Tibial nerve (tissue), 4 donors: Measurements from ENCODE around the gene PCDH9. TPM values are rescaled to one million over a fixed set of nuclear protein-coding genes. Genes with fewer than 3 reads are reported as not detected.

Experiments
- DNase-seq, 2 donors: peaks; one replicate each; pipeline ENCODE4 v3.0.0-alpha.2; 2019; ENCODE audit warnings: low spot score in 2 of 2
- H3K27ac ChIP-seq, 4 donors: fragments of 200-600 bp; sonication (generic) in 3 of 4; one replicate each; pipeline ENCODE4 v1.5.1; 2017 to 2019; ENCODE audit warnings: mild to moderate bottlenecking in 1 of 4
- H3K27me3 ChIP-seq, 2 donors: fragments of 200-600 bp; sonication (generic) in 1 of 2; one replicate each; pipeline versions ENCODE4 v1.5.1 to v1.6.0; 2017 to 2019
- H3K36me3 ChIP-seq, 3 donors: fragments of 200-600 bp; sonication (generic); one replicate each; pipeline ENCODE4 v1.5.1; 2018 to 2019
- H3K4me1 ChIP-seq, 4 donors: fragments of 200-600 bp; sonication (generic) in 3 of 4; one replicate each; pipeline ENCODE4 v1.5.1; 2017 to 2019
- H3K4me3 ChIP-seq, 4 donors: fragments of 200-600 bp; sonication (generic) in 3 of 4; one replicate each; pipeline ENCODE4 v1.5.1; 2017 to 2019; ENCODE audit warnings: mild to moderate bottlenecking in 1 of 4, moderate library complexity in 1 of 4
- H3K9me3 ChIP-seq, 4 donors: fragments of 200-600 bp; sonication (generic) in 3 of 4; one replicate each; pipeline ENCODE4 v1.5.1; 2017 to 2019
- CTCF ChIP-seq, 5 experiments: fragments of 200-600 bp in 3 of 5; fragments of 450-650 bp in 2 of 5; sonication (generic) in 3 of 5; IDR thresholded peaks; one replicate each; pipeline ENCODE4 v1.5.1; 2016 to 2019; ENCODE audit warnings: antibody characterized with exemption in 5 of 5, mild to moderate bottlenecking in 3 of 5, moderate library complexity in 2 of 5
- EP300 ChIP-seq, 2 donors: sonication (generic); formaldehyde crosslinking; IDR thresholded peaks; one replicate each; pipeline ENCODE4 v1.6.1; 2017; ENCODE audit warnings: antibody characterized with exemption in 2 of 2, mild to moderate bottlenecking in 1 of 2
- POLR2A ChIP-seq, 2 donors: fragments of 450-650 bp; IDR thresholded peaks; one replicate each; pipeline ENCODE4 v1.6.1; 2017; ENCODE audit warnings: antibody characterized with exemption in 2 of 2, mild to moderate bottlenecking in 2 of 2, moderate library complexity in 2 of 2
- WGBS, 2 donors: methylation state at CpG; one replicate each; pipeline ENCODE4 v1.1.5; 2018; 5-methylcytosine and 5-hydroxymethylcytosine counted together
- total RNA-seq, 4 donors: library from RNA; depleted of rRNA; stranded (reverse); fragments of >200 nt; gene quantifications; one replicate each; pipeline ENCODE4 v1.1.0, GENCODE V29; 2016

The PCDH9 gene
- total RNA-seq, 4 donors from 2014 or later: 11.8 to 28.6 (median 14.4) TPM

GRCh38 chr13:67267136-67267535 is 37.0 kb upstream of the PCDH9 start:
- H3K4me1 ChIP-seq: no peaks in the 10 kb centered on the region
- no peaks in the 10 kb centered on the region for H3K9me3 ChIP-seq
- no peaks in the 10 kb centered on the region for H3K36me3 ChIP-seq
- WGBS, 2 donors: 100% methylated on average over 4 of the region's 4 CpGs
- H3K4me3 ChIP-seq: no peak overlapping the region
- H3K27ac ChIP-seq: no peak overlapping the region
- TF ChIP-seq CTCF (IDR thresholded peaks at IDR 0.05) (no peak), EP300 (IDR thresholded peaks at IDR 0.05) (no peak), POLR2A (IDR thresholded peaks at IDR 0.05) (no peak)
- no peak for DNase-seq
- H3K27me3 ChIP-seq: no peaks in the 10 kb centered on the region

DNA sequence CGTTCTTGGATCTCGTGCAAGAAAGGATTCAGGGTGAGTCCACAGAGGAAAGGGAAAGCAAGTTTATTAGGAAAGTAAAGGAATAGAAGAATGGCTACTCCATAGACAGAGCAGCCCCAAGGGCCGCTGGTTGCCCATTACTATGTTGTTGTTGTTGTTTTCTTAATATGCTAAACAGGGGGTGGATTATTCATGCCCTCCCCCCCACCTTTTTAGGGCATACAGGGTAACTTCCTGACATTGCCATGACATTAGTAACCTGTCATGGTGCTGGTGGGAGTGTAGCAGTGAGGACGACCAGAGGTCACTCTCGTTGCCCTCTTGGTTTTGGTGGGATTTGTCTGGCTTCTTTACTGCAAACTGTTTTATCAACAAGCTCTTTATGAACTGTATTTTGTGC is 29.1 kb upstream of the PCDH9 start:
- no peaks in the 10 kb centered on the region for H3K27me3 ChIP-seq
- no peak for DNase-seq
- TF ChIP-seq EP300 (IDR thresholded peaks at IDR 0.05) (no peak), CTCF (IDR thresholded peaks at IDR 0.05) (no peak), POLR2A (IDR thresholded peaks at IDR 0.05) (no peak)
- no peak overlapping the region for H3K27ac ChIP-seq
- H3K9me3 ChIP-seq: no peaks in the 10 kb centered on the region
- H3K4me1 ChIP-seq: no peaks in the 10 kb centered on the region
- H3K4me3 ChIP-seq: no peak overlapping the region
- H3K36me3 ChIP-seq: no peaks in the 10 kb centered on the region
- 82 to 88% methylated on average over 5 of the region's 5 CpGs for WGBS, 2 donors

DNA sequence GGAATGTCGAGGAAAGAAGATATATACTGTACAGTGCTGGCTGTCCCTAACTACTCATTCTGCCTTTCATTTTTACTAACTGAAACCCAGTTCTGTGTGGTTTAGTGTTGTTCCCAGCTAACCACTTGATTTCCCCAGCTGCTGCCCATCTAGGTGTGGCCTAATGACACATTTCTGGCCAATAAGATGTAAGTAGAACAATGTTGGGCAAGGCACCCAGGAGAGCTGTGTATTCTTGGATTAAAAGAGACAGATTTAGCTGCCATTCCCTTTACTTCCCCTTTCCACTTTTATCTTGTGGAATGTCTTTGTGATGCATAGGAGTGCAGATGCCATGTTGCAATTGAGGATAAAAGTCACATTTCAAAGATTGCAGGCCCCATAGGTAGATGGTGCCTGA is 28.3 kb upstream of the PCDH9 start:
- H3K4me3 ChIP-seq: no peak overlapping the region
- no peak for DNase-seq
- H3K27me3 ChIP-seq: no peaks in the 10 kb centered on the region
- no peaks in the 10 kb centered on the region for H3K4me1 ChIP-seq
- H3K27ac ChIP-seq: no peak overlapping the region
- WGBS, 2 donors: 84 to 95% methylated on average over 1 of the region's 1 CpG
- no peaks in the 10 kb centered on the region for H3K36me3 ChIP-seq
- TF ChIP-seq CTCF (IDR thresholded peaks at IDR 0.05) (no peak), POLR2A (IDR thresholded peaks at IDR 0.05) (no peak), EP300 (IDR thresholded peaks at IDR 0.05) (no peak)
- no peaks in the 10 kb centered on the region for H3K9me3 ChIP-seq

DNA sequence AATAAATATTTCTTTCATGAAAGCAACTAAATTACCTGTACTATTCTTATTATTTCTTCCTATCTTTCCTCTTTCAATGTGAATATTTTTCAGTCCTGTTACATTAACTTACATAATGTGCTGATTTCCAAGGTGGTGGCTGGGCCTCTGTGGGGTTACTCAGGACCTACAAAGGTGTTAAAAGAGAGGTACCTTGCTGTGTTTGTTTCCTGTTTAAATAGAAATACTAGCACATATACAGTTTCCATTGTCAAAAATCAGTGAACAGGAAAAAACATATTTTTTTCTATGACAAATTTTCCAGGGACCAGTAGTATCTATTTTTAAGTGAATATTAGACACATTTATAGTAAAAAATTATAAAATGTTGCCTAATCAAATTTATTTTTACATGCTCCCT is 8.7 kb upstream of the PCDH9 start:
- Histone ChIP-seq H3K27me3 (no peaks in the 10 kb centered on the region), H3K36me3 (no peaks in the 10 kb centered on the region), H3K4me1 (peaks cover 0 to 4% (median 0%) of the 10 kb centered on the region in 4 donors), H3K9me3 (no peaks in the 10 kb centered on the region), H3K27ac (no peak overlapping the region), H3K4me3 (no peak overlapping the region)
- no peak for TF ChIP-seq CTCF (IDR thresholded peaks at IDR 0.05)
- no peak for DNase-seq

GRCh38 chr13:67238277-67238859 is 8.2 kb upstream of the PCDH9 start:
- Histone ChIP-seq H3K27ac (no peak overlapping the region), H3K36me3 (no peaks in the 10 kb centered on the region), H3K4me3 (no peak overlapping the region), H3K4me1 (peaks cover 0 to 8% (median 0%) of the 10 kb centered on the region in 4 donors), H3K27me3 (no peaks in the 10 kb centered on the region), H3K9me3 (no peaks in the 10 kb centered on the region)
- DNase-seq: no peak
- no peak for TF ChIP-seq EP300 (IDR thresholded peaks at IDR 0.05)
- peak; percentile 55 to 83 (median 66) for TF ChIP-seq CTCF (IDR thresholded peaks at IDR 0.05)
- TF ChIP-seq POLR2A (IDR thresholded peaks at IDR 0.05): no peak
